Measurements from ENCODE around the gene GOLGA6L4.
"Not testable (repeated sequence)": the region's sequence is repeated elsewhere in the genome, so short reads cannot be mapped to it uniquely, and the experiment has no call there.

GOLGA6L4 gene

DNA sequence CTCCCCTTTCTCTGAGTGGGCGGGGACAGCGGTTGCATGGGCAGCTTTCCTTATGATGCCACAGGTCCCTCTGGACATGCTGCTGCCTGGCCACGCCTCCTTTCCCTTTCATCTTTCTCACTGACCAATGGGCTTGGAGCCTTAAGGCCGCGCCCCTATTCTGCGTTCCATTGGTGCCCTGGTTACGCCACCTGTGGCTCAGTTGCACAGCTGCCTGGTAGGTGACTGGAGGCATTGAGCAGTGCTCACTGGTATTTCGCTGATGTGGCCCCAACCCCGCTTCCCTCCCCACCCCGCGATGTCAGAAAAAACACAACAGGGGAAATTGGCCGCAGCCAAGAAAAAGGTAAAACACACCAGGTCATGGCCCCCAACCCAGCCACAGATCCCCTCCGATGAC is at the start of gene GOLGA6L4:
TSS of gene GOLGA6L4 (plus strand) at position 201 of the 400 bp plus-strand sequence. CDS start at position 263, 62 bp downstream.
- not testable (repeated sequence) for DNase-seq

- DNase-seq, result not testable (repeated sequence)
Measured at GRCh38 chr15:84192982-84193381, 42.6 kb upstream of the GOLGA6L4 start.

DNA sequence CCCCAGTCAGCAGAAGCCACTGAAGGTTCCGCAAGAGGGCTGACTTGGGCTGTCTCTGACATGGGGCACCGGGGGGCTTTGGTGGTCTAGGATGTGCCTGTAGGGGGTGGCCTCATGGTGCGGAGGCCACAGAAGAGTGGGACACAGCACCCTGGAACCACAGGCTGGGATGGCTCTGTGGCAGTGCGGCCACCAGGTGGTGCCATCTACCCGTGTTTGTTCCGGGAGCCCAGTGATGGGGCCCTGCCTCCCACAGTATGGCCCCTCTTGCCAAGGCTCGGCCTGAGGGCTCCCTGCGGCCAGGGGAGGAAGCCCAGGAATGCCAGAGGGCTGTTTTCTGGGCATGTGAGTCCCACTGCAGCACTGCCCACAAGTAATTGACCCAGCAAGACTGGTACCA is 40.0 kb upstream of the GOLGA6L4 start:
- not testable (repeated sequence) for DNase-seq

- not testable (repeated sequence) for DNase-seq
Measured at GRCh38 chr15:84196530-84197188, 38.9 kb upstream of the GOLGA6L4 start.

- not testable (repeated sequence) for DNase-seq
Measured at GRCh38 chr15:84199865-84200264, 35.7 kb upstream of the GOLGA6L4 start.

DNA sequence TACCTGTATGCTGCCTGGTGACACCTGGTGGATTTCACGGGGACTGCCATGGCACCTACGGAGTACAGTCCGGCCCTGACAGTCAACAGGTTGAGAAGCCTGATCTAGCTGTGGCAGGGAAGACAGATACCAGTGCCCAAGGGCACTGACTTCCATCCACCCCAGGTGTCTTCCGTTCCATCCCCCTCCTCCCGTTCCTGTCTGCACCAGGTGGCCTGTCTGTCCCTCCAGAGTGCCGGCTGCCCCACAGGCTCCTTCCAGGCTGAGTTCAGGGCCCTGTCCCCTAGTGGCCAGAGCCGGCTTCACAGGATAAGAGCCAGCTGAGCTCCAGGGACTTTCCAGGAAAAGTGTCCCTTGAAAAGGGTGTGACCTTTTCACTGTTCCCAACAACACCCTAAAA is 10.9 kb downstream of the GOLGA6L4 start:
- not testable (repeated sequence) for DNase-seq
